ENCODE data around the gene MIS18BP1.

GRCh38 chr14:45249856-45250575, 3.0 kb downstream of the MIS18BP1 start:
- TF ChIP-seq ZFP91 (CRISPR knock-in tag; IDR thresholded peaks at IDR 0.05) (no peak), NR3C1 (CRISPR knock-in tag; IDR thresholded peaks at IDR 0.05) (no peak)

Measured in K562 (cell line).